ENCODE measurements around the gene GABBR2.

- TF ChIP-seq, protein P1, sequence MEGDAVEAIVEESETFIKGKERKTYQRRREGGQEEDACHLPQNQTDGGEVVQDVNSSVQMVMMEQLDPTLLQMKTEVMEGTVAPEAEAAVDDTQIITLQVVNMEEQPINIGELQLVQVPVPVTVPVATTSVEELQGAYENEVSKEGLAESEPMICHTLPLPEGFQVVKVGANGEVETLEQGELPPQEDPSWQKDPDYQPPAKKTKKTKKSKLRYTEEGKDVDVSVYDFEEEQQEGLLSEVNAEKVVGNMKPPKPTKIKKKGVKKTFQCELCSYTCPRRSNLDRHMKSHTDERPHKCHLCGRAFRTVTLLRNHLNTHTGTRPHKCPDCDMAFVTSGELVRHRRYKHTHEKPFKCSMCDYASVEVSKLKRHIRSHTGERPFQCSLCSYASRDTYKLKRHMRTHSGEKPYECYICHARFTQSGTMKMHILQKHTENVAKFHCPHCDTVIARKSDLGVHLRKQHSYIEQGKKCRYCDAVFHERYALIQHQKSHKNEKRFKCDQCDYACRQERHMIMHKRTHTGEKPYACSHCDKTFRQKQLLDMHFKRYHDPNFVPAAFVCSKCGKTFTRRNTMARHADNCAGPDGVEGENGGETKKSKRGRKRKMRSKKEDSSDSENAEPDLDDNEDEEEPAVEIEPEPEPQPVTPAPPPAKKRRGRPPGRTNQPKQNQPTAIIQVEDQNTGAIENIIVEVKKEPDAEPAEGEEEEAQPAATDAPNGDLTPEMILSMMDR (conservative IDR thresholded peaks at IDR 0.05) = no peak
- no peak for TF ChIP-seq ZFX (IDR thresholded peaks at IDR 0.05)
These were observed 428.2 kb downstream of the GABBR2 start for GRCh38 chr9:98280574-98280973.
